IMR-90 (cell line): Measurements from ENCODE around the gene MRPL34. TPM values are rescaled to one million over a fixed set of nuclear protein-coding genes. Genes with fewer than 3 reads are reported as not detected.
A peak's percentile ranks its signal among the peaks of the same experiment; 100 is the strongest.

ENCODE experiments used
- ATAC-seq: fragments of 200-7000 bp; cut with Tn5 transposase; 2 replicates; pipeline ENCODE4 v1.9.1; 2020; ENCODE audit warnings: low read depth, mild to moderate bottlenecking, moderate library complexity
- BruUV-seq: library from RNA; stranded (reverse); fragments of 400-500 nt; replicated peaks from 2 replicates; lab custom pipeline; 2021; lab: Mats Ljungman, UMichigan
- CTCF ChIA-PET: fragments of 300-600 bp; formaldehyde crosslinking; extraction: SDS; loops from one replicate; lab custom pipeline; 2021; ENCODE audit warnings: antibody characterized with exemption; lab: Yijun Ruan, JAX
- POLR2A ChIA-PET: fragments of 300-600 bp; sonication (Branson Sonifier 250); formaldehyde crosslinking; loops from one replicate; lab custom pipeline; 2022; ENCODE audit warnings: antibody characterized with exemption; ENCODE audit not compliant: unreplicated experiment; lab: Charles Lee
- DNase-seq: peaks from one replicate; pipeline ENCODE4 v3.0.0; 2013
- H2AFZ ChIP-seq: replicated peaks from 2 replicates; pipeline ENCODE3; 2013; ENCODE audit warnings: low read length, mild to moderate bottlenecking; ENCODE audit not compliant: poor library complexity
- H2AK5ac ChIP-seq: 2 replicates; pipeline ENCODE4 v1.6.1; 2013; ENCODE audit warnings: low read depth, low read length, inconsistent platforms
- H2AK9ac ChIP-seq: replicated peaks from 2 replicates; pipeline ENCODE3; 2013; ENCODE audit warnings: mild to moderate bottlenecking, low read depth, low read length, moderate library complexity; ENCODE audit not compliant: poor library complexity
- H2BK120ac ChIP-seq: 2 replicates; pipeline ENCODE4 v1.6.1; 2013; ENCODE audit warnings: low read depth, low read length, inconsistent platforms
- H2BK15ac ChIP-seq: 3 replicates; pipeline ENCODE4 v1.6.1; 2013; ENCODE audit warnings: low read depth, low read length, inconsistent platforms
- H2BK20ac ChIP-seq: 2 replicates; pipeline ENCODE4 v1.6.1; 2013; ENCODE audit warnings: low read depth, mild to moderate bottlenecking, inconsistent platforms, low read length, moderate library complexity
- H2BK5ac ChIP-seq: 2 replicates; pipeline ENCODE4 v1.6.1; 2013; ENCODE audit warnings: mild to moderate bottlenecking, low read depth, low read length, inconsistent platforms; ENCODE audit not compliant: poor library complexity, severe bottlenecking
- H3K14ac ChIP-seq: replicated peaks from 2 replicates; pipeline ENCODE4 v1.6.1; 2013; ENCODE audit warnings: low read depth, low read length, inconsistent platforms
- H3K18ac ChIP-seq: 2 replicates; pipeline ENCODE4 v1.6.1; 2013; ENCODE audit warnings: low read depth, low read length, control low read depth
- H3K23ac ChIP-seq: 2 replicates; pipeline ENCODE4 v1.6.1; 2013; ENCODE audit warnings: low read depth, low read length, inconsistent platforms
- H3K27ac ChIP-seq: 2 replicates; pipeline ENCODE4 v1.5.1; 2013; ENCODE audit warnings: mild to moderate bottlenecking, control low read depth, low read length; ENCODE audit not compliant: insufficient read depth
- H3K27me3 ChIP-seq: 2 replicates; pipeline ENCODE4 v1.6.1; 2013; ENCODE audit warnings: low read length; ENCODE audit not compliant: control insufficient read depth, insufficient read depth
- H3K36me3 ChIP-seq: 2 replicates; pipeline ENCODE4 v1.6.1; 2013; ENCODE audit warnings: low read length, mixed read lengths; ENCODE audit not compliant: control insufficient read depth, insufficient read depth
- H3K4ac ChIP-seq: 2 replicates; pipeline ENCODE4 v1.6.1; 2013; ENCODE audit warnings: low read depth, low read length, inconsistent platforms
- H3K4me1 ChIP-seq: 2 replicates; pipeline ENCODE4 v1.6.1; 2013; ENCODE audit warnings: low read length, mixed read lengths; ENCODE audit not compliant: control insufficient read depth, insufficient read depth
- H3K4me2 ChIP-seq: 2 replicates; pipeline ENCODE4 v1.6.1; 2013; ENCODE audit warnings: low read depth, mild to moderate bottlenecking, control low read depth, low read length, moderate library complexity
- H3K4me3 ChIP-seq: 2 replicates; pipeline ENCODE4 v1.5.1; 2013; ENCODE audit warnings: low read depth, mild to moderate bottlenecking, control low read depth, low read length, moderate library complexity; ENCODE audit not compliant: insufficient read depth
- H3K56ac ChIP-seq: 2 replicates; pipeline ENCODE4 v1.6.1; 2013; ENCODE audit warnings: low read length, inconsistent platforms; ENCODE audit not compliant: insufficient read depth; ENCODE audit errors: extremely low read depth
- H3K79me1 ChIP-seq, 2 experiments: 2 replicates each; pipeline ENCODE4 v1.6.1; 2013; ENCODE audit warnings: low read length in 2 of 2, inconsistent platforms in 1 of 2, low read depth in 1 of 2
- H3K9ac ChIP-seq: 2 replicates; pipeline ENCODE4 v1.6.1; 2013; ENCODE audit warnings: low read depth, low read length, control low read depth
- H3K9me1 ChIP-seq: 2 replicates; pipeline ENCODE4 v1.6.1; 2013; ENCODE audit warnings: low read length, inconsistent platforms; ENCODE audit not compliant: insufficient read depth
- H3K9me3 ChIP-seq: 2 replicates; pipeline ENCODE4 v1.6.1; 2013; ENCODE audit warnings: low read length; ENCODE audit not compliant: control insufficient read depth, insufficient read depth
- H4K20me1 ChIP-seq: 2 replicates; pipeline ENCODE4 v1.6.1; 2013; ENCODE audit warnings: low read length, inconsistent platforms; ENCODE audit not compliant: insufficient read depth
- H4K5ac ChIP-seq: 2 replicates; pipeline ENCODE4 v1.6.1; 2013; ENCODE audit warnings: mild to moderate bottlenecking, low read depth, low read length, control low read depth
- H4K8ac ChIP-seq, 2 experiments: 2 replicates each; pipeline ENCODE4 v1.6.1; 2013; ENCODE audit warnings: low read depth in 2 of 2, low read length in 2 of 2, control low read depth in 1 of 2, inconsistent platforms in 1 of 2
- H4K91ac ChIP-seq: 2 replicates; pipeline ENCODE4 v1.6.1; 2013; ENCODE audit warnings: low read depth, low read length, inconsistent platforms; ENCODE audit not compliant: insufficient read depth
- CEBPB ChIP-seq: IDR thresholded peaks from 2 replicates; pipeline ENCODE4 v1.6.1; 2012; ENCODE audit warnings: low read depth, low read length, improper control_type of control experiment
- CHD1 ChIP-seq: IDR thresholded peaks from 2 replicates; pipeline ENCODE4 v1.6.1; 2012; ENCODE audit warnings: low read depth, low read length, improper control_type of control experiment
- ELK1 ChIP-seq: fragments of 150-350 bp; IDR thresholded peaks from 2 replicates; pipeline ENCODE4 v1.6.1; 2016; ENCODE audit warnings: low read depth, mild to moderate bottlenecking, low read length, moderate library complexity, borderline replicate concordance
- FOS ChIP-seq: fragments of 150-350 bp; IDR thresholded peaks from 2 replicates; pipeline ENCODE4 v1.6.1; 2016; ENCODE audit warnings: low read depth, low read length
- POLR2A ChIP-seq: IDR thresholded peaks from 2 replicates; pipeline ENCODE4 v1.6.1; 2012; ENCODE audit warnings: mild to moderate bottlenecking, low read depth, low read length
- WGBS, 2 experiments: methylation state at CpG; one replicate each; pipeline versions ENCODE4 v1.1.5 to v1.1.7; 2013; ENCODE audit warnings: missing lambda C conversion rate in 2 of 2; ENCODE audit not compliant: insufficient read length in 1 of 2; ENCODE audit errors: extremely low coverage in 2 of 2; 5-methylcytosine and 5-hydroxymethylcytosine counted together
- dilution Hi-C: fragments of 300-500 bp; cut with HindIII; formaldehyde crosslinking; loops from one replicate; pipeline ENCODE4 v1.14.3; 2018; ENCODE audit warnings: low sequenced_read_pairs; ENCODE audit not compliant: unreplicated experiment
- in situ Hi-C: fragments of 300-500 bp; cut with MboI; formaldehyde crosslinking; loops from 3 replicates; pipeline ENCODE4 v1.14.3; 2019; ENCODE audit warnings: low sequenced_read_pairs, inconsistent platforms, mixed read lengths
- intact Hi-C: fragments of 100-400 bp; cut with micrococcal nuclease; formaldehyde crosslinking; loops from 2 replicates; pipeline ENCODE4 v1.10.0; 2022
- polyA plus RNA-seq, 3 experiments: library from polyadenylated mRNA; depleted of rRNA; stranded (reverse); fragments of >200 nt; gene quantifications; 2 replicates each; pipeline ENCODE4 v1.2.3, GENCODE V29; 2012; ENCODE audit warnings: low replicate concordance in 1 of 3
- total RNA-seq: library from RNA; depleted of rRNA; stranded (reverse); fragments of >200 nt; gene quantifications from 2 replicates; pipeline ENCODE4 v1.2.3, GENCODE V29; 2012

MRPL34 gene
- total and polyA plus RNA-seq, 2 of the 4 experiments (the other 2 are of a cell fraction): 7.3 to 37.0 TPM

- POLR2A ChIA-PET: no interaction called here
Measured at GRCh38 chr19:17314007-17314593, 8.4 kb downstream of the MRPL34 start.

More at GRCh38 chr19:17314007-17314593, 8.4 kb downstream of the MRPL34 start:
- no peak for DNase-seq
- H2AK9ac ChIP-seq: peak overlapping the region; percentile 25
- H3K4me1 ChIP-seq: peaks cover 12% of the 10 kb centered on the region
- H4K91ac ChIP-seq: no peak overlapping the region
- no peaks in the 10 kb centered on the region for H3K27me3 ChIP-seq
- no peak overlapping the region for H3K4me3 ChIP-seq
- peaks cover 29% of the 10 kb centered on the region for H4K20me1 ChIP-seq
- in situ Hi-C loops: no loop called here
- no peak overlapping the region for H3K18ac ChIP-seq
- H3K4me2 ChIP-seq: no peak overlapping the region
- H3K56ac ChIP-seq: no peak overlapping the region
- no peak overlapping the region for H4K5ac ChIP-seq
- H3K79me1 ChIP-seq: peaks cover 29 to 64% of the 10 kb centered on the region in 2 experiments
- peaks cover 37% of the 10 kb centered on the region for H3K36me3 ChIP-seq
- WGBS, 2 experiments: 91% methylated on average over 12 of the region's 19 CpGs; no CpG with 5 or more reads in 1 of the 2 experiments
- H3K4ac ChIP-seq: no peak overlapping the region
- no peak overlapping the region for H4K8ac ChIP-seq
- CTCF ChIA-PET: no interaction called here
- ATAC-seq: no peak
- no peak overlapping the region for H3K23ac ChIP-seq
- no peak overlapping the region for H2AK5ac ChIP-seq
- dilution Hi-C loops: no loop called here
- H3K14ac ChIP-seq: no peak overlapping the region
- H2BK15ac ChIP-seq: no peak overlapping the region
- H2BK5ac ChIP-seq: no peak overlapping the region
- no TSS peak for BruUV-seq
- H2BK20ac ChIP-seq: no peak overlapping the region
- no peak overlapping the region for H2BK120ac ChIP-seq
- peaks cover 12% of the 10 kb centered on the region for H3K9me1 ChIP-seq
- no peak for TF ChIP-seq ELK1
- TF ChIP-seq POLR2A: no peak
- TF ChIP-seq FOS: no peak
- TF ChIP-seq CHD1: no peak
- no peak for TF ChIP-seq CEBPB
- no peak overlapping the region for H2AFZ ChIP-seq
- intact Hi-C loops: no loop called here
- H3K9ac ChIP-seq: no peak overlapping the region
- no peak overlapping the region for H3K27ac ChIP-seq
- no peaks in the 10 kb centered on the region for H3K9me3 ChIP-seq
